Dedifferentiated amniotic fluid mesenchymal stem cell (primary cell): ENCODE data around the gene EEF1B2.
"Not testable (repeated sequence)": the region's sequence is repeated elsewhere in the genome, so short reads cannot be mapped to it uniquely, and the experiment has no call there.

Source experiments
- DNase-seq: peaks from one replicate; pipeline ENCODE4 v3.0.0-alpha.2; 2016; ENCODE audit errors: extremely low spot score

EEF1B2 gene

DNA sequence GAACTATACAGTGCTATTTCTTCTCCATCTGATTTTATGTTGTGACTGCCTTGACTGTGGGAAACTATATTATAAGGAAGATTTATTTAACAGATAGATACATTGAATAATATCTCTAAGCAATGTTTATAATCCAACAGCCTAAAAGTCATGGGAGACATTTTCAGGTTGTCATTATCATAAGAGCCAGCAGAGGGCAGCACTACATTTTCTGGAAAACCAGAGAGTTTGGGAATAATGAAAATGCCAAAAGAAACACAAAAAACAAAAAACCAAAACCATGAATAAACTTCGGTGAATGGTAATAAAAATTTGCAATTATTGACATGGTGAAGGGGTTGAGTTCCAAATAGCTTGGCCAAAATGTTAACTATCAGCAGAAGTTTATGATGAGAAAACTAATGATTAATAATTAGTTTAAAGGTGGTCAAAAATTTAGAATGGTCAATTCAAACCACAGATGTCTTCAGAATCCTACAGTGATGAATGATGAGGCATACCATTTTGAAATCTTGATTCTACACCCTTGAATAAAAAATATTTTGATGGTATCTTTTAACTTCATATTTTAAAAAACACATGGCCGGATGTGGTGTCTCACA, 4.7 kb downstream of the EEF1B2 start:
- DNase-seq: peak; percentile 69

DNA sequence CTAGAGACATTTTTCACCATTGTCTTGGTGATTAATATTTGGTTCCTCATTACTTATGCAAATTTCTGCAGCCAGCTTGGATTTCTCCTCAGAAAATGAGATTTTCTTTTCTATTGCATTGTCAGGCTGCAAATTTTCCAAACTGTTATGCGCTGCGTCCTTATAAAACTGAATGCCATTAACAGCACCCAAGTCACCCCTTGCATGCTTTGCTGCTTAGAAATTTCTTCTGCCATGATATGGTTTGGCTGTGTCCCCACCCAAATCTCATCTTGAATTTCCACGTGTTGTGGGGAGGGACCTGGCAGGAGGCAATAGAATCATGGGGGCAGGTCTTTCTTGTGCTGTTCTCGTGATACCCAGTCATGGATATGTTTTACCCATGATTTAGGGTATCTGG, 8.5 kb downstream of the EEF1B2 start:
- not testable (repeated sequence) for DNase-seq

DNA sequence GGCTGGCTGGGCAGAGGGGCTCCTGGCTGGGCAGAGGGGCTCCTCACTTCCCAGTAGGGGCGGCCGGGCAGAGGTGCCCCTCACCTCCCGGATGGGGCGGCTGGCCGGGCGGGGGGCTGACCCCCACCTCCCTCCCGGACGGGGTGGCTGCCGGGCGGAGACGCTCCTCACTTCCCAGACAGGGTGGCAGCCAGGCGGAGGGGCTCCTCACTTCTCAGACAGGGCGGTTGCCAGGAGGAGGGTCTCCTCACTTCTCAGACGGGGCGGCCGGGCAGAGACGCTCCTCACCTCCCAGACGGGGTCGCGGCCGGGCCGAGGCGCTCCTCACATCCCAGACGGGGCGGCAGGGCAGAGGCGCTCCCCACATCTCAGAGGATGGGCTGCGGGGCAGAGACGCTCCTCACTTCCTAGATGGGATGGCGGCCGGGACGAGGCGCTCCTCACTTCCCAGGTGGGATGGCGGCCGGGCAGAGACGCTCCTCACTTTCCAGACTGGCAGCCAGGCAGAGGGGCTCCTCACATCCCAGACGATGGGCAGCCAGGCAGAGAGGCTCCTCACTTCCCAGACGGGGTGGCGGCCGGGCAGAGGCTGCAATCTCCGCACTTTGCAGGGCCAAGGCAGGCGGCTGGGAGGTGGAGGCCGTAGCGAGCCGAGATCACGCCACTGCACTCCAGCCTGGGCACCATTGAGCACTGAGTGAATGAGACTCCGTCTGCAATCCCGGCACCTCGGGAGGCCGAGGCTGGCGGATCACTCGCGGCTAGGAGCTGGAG, 12.1 kb downstream of the EEF1B2 start:
- DNase-seq: not testable (repeated sequence)

DNA sequence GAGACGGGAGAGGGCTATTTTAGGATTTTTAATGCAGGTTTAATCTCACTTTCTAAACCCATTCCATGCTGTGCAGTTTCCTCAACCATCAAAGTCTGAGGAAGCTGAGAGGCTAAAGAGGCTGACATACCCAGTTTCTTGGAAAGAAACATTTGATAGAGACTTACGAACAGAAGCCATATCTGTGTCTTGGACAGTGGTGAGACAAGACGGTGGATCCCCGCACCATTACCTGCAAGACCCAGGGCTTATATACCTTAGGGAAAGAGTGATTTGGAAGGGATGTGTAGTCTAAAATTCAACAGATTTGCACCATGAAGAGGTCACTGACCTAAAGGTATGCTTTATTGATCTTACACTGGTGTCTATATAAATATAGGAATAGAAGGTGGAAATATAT, 13.5 kb downstream of the EEF1B2 start:
- DNase-seq: no peak

DNA sequence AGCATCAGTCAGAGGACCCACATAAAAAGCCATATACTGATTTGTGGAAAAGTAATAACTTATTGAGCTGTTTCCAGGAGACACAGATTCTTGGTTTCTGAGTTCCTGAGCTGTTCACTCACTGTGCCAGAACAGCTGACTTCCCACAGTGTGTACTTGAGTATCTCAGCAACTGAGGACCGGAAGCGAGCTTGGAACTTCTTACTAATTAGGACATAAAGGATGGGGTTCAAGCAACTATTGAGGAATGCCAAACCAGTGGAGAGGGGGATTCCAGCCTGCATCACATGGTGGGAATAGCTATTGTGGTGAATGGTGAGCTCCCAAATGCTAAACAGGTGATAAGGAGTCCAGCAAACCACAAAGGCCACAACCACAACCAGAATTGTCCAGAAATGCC, 16.4 kb downstream of the EEF1B2 start:
- no peak for DNase-seq

DNA sequence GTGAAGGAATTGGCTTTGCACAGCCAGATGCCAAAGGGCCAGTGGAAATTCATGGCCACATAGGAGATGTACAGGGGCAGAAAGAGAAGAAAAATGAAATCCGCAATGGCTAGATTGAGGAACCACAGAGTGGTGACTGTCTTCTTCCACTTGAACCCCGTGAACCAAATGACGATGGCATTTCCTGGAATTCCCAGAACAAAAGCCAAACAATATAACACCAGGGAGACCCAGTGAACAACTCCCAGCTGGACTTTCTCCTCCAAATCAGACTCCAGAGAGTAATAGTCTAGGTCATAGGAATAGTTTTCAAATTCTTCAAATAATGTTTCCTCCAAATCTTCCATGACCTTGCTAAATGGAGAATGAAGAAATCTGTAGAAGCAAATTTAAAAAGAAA, 17.2 kb downstream of the EEF1B2 start:
- no peak for DNase-seq

DNA sequence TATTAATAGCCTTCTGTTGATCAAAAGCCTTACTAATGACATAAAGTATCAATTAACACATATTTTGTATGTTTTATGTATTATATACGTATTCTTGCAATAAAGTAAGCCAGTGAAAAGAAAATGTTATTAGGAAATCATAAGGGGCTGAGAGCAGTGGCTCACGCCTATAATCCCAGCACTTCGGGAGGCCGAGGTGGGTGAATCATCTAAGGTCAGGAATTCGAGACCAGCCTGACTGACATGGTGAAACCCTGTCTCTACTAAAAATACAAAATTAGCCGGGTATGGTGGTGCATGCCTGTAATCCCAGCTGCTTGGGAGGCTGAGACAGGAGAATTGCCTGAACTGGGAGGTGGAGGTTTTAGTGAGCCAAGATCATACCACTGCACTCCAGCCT, 21.8 kb downstream of the EEF1B2 start:
- not testable (repeated sequence) for DNase-seq

DNA sequence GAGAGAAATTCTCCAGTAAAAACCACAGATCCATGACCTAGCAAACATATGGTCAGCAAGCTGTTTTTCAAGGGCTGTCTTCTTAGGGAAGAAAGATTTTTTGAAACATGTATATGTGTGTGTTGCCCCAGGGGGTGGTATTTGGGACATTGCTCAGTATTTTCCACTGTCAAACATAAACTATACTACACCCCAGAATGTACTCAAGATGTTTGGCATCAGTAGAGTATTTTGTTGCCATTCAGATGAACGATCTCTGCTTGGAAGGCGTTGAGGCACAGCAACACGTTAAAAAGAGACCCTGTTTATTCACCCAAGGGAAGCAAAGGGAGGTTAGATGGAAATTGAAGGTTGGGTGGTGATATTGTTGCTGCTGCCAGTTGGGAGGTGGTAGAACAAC, 30.0 kb downstream of the EEF1B2 start:
- no peak for DNase-seq

DNA sequence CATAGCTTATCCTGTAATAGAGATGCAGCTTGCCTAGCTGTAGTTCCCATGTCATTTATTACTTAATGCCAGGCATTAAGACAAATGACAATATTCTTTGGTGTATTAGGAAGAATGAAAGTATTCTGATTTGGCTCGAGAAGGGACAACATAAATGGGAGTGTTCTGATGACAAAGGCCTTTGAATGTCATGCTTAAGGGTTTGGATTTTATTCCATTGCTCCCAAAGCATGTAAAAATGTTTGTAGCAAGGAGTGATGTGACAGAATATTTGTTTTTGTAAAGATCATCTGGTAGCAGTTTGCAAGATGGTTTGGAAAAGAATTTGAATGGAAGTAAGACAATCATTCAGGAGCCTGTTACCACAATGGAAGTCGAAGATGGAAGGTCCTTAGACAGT, 30.4 kb downstream of the EEF1B2 start:
- DNase-seq: no peak

DNA sequence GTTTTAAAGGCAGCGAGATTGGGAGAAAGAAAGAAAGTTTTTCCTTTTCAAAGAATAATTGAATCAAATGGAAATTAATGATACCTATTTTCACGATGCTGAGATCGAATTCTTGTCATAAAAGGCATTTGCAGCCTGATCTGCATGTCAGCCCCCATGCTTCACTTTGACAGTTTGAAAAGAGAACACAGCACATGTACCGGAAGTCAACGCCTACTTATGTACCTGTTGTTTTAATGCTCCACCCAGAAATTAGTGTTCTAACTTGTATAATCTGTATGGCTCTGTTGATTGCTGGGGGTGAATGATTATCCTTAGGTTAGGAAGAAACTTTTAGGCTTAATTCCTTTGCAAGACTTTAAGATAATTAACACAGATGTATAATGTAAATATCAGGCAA, 31.0 kb downstream of the EEF1B2 start:
- no peak for DNase-seq

DNA sequence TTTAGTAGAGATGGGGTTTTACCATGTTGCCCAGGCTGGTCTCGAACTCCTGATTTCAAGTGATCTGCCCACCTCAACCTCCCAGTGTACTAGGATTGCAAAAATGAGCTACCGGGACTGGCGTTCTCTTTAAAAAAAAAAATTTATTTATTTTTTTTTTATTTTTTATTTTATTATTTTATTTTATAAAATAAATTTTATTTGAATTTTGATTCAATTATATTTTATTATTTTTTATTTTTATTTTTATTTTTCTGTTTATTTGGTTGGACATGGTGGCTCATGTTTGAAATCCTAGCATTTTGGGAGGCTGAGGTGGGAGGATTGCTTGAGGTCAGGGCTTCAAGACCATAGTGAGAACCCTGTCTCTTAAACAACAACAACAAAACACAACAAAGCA, 32.5 kb downstream of the EEF1B2 start:
- no peak for DNase-seq

DNA sequence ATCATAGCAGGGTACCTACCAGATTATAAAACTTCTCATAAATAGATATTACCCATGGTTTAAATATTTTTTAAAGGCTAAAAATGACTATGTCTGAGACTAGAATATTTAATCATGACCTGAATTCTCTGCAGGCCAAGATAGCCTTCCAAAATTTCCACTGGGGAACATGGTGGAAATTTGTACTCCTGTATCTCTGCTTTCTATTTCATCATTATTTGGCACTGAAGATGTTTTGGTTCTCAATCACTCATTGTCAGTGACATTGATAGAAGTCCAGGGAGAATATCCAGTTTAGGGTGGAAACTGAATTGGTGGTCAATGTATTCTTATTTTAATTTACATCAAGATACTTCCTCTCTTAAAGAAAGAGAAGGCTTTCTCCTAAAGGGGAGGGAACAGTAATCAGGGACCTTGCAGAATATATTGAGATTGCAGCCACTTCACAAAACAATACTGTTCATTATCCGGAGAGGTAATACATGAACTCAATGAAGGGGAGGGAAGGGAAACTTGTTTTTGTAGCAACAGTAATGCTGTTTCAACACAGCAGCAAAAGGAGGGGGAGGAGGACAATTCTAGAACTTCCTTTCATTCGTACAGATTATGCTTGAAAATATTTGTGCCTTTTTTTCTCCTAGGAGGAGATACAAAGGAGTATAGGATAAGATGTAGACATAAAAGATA, 34.1 kb downstream of the EEF1B2 start:
- no peak for DNase-seq

DNA sequence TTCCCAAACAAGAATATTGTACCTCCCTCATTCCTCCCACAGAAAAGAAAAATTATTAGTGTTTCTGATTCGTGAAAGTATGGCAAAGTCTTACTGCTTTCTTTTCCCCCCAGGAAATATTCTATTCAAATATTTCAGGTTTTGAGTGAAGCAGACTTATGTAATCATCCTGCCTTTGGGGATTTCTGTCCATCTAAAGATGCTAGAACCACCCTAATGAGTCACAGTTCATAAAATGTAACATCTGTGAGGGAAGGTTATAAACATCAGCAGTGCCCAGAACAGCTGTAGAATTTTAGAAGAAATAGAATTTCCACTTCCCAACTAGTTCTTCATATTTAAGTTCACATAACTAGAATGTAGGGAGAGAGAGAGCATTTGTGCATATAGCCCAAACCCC, 39.0 kb downstream of the EEF1B2 start:
- peak; percentile 77 for DNase-seq

DNA sequence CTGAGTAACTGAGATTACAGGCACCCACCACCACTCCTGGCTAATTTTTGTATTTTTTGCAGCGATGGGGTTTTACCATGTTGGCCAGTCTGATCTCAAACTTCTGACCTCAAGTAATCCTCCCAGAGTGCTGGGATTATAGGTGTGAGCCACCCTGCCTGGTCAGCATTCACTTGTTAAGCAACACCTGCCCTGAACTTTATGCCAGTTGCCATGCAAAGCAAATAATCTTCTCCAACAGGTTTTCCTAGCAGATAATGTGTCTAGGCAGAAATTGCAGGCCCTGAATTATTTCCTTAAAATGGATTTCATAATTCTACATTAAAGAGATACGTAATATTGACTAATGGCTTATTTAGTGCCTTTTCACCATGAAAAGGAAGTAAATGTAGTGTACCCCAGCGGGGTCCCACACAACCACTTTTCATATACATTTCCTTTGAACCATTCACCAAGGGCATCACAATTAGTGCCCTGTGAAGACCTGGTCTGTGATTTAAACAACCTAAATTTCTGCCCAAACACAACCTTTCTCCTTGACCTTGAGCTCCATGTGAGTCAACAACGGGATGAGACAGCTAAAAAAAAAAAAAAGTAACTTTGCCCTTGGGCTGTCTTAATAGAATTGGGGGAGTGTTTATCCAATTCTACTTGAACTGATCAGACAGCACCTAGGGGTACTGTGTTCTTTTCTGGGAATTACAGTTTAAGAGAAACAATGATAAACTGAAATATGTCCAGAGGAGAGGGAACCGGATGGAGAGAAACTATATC, 41.6 kb downstream of the EEF1B2 start:
- peak; percentile 12 for DNase-seq

DNA sequence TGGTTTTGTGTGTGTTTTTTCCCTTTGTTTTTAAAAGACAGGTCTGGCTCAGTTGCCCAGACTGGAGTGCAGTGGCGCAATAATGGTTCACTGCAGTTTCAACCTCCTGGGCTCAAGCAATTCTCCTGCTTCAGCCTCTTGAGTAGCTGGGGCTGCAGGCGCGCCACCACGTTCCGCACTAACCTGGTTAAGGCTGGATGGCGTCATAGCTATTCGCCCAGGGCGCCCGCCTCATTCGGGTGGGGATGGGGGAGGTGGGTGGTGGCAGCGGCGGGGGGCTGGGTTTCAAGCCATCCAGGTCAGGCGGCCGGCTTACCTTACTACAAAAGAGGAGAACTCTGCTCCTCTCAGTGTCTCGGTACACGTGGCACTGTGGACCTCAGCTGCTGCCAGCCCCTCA, 42.8 kb downstream of the EEF1B2 start:
- DNase-seq: peak; percentile 10

DNA sequence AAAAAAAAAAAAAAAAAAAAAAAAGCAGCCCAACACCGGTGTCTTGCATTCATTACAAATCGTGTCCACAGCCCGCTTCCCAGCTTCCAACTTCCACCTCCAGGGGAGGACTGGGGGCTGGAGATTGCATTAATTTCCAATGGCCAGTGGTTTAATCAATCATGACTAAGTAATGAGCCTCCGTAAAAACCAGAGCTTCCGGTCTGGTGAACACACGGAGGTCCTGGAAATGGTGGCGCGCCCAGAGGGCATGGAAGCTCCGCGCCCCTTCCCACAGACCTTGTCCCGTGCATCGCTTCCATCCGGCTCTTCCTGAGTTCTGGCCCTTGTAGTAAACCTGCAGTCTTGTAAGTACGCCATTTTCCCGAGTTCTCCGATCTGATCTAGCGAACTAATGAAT, 43.6 kb downstream of the EEF1B2 start:
- DNase-seq: no peak

DNA sequence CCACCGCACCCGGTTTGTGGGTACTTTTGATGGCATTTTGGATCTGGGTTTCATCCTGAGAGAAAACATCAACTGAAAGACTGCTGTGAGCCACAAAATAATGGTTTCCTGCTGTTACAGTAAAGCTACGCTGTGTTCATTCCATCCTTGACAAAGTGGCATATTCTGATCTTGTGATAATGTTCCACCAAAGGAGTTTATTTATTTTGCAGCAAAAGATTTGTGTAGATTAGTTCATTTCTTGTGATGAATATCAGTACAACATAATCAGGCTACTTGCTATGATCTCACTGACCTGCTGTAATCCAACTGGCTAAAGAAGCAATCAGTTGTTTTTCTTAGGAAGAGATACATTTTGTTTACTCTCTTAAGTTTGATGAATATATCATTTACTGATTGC, 45.0 kb downstream of the EEF1B2 start:
- DNase-seq: no peak

DNA sequence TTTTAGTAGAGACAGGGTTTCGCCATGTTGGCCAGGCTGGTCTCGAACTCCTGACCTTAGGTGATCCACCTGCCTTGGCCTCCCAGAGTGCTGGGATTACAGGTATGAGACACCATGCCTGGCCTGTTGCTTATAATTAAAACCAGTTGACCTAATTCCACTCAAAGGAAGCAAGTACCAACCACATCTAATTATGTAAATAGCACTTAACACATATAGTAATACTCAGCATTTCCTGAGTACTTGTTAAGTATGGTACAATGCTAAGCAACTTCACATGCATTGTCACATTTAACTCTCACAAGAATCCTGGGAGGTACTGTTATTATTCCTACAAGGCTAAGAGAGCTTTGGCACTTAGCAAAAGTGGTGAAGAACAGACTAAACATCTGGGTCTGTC, 47.6 kb downstream of the EEF1B2 start:
- not testable (repeated sequence) for DNase-seq

DNA sequence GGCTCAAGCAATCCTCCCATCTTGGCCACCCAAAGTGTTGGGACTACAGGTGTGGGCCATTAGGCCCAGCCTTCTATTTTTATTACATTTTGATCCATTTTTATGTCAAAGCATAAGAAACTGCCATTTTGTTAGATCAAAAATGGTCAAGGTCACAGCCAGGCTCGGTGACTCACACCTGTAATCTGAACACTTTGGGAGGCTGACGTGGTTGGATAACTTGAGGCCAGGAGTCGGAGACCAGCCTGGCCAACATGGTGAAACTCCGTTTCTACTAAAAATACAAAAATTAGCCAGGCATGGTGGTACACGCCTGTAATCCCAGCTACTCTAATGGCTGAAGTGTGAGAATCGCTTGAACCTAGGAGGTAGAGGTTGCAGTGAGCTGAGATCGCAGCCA, 49.2 kb downstream of the EEF1B2 start:
- DNase-seq: peak; percentile 6

DNA sequence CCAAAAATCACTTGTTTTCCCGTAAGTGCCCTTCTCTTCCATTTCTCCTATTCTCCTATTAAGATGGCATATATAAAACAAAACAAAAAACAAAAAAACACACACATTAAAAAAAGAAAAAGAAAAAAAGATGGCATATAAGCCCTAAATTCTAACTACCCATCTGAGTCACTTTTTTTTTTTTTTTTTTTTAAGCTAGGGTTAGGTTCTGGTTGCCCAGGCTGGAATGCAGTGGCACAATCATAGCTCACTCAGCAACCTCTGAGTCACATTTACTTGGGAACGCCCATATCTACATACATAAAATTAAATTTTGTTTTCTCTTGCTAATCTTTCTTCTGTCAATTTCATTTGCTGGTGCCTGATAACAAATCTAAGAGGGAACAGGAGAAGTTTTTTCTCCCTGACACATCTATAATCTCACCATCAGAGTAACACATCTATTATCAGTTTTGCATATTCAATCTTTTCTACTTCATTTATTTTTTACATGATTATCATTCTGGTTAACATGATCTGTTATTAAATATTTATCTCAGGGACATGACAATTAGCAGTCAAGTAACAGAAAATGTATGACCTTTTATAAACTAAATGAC, 52.1 kb downstream of the EEF1B2 start:
- DNase-seq: peak; percentile 88
